ENCODE measurements around the gene SERINC5. TPM values are rescaled to one million over a fixed set of nuclear protein-coding genes. Genes with fewer than 3 reads are reported as not detected.

The SERINC5 gene
- total RNA-seq, 1 experiment from 2014 or later: 52.3 TPM

- H3K9me3 Mint-ChIP-seq: no peaks in the 10 kb centered on the region
Measured at GRCh38 chr5:80078921-80079320, 176.9 kb downstream of the SERINC5 start.

More at GRCh38 chr5:80078921-80079320, 176.9 kb downstream of the SERINC5 start:
- H3K27me3 Mint-ChIP-seq (ENCODE audit: low read depth): no peaks in the 10 kb centered on the region; the same call in 1 of the 2 replicates
- Histone ChIP-seq H3K27ac (ENCODE audit: insufficient read length, low read depth, low read length) (no peak overlapping the region), H4K20me1 (ENCODE audit: control insufficient read depth, insufficient read depth, insufficient read length) (no peaks in the 10 kb centered on the region), H2BK120ac (ENCODE audit: low read depth, low read length, poor library complexity, severe bottlenecking) (no peak overlapping the region), H2AK5ac (ENCODE audit: insufficient read length, low read length) (no peak overlapping the region), H2BK15ac (ENCODE audit: low read depth, low read length) (no peak overlapping the region), H3K9me3 (ENCODE audit: control insufficient read depth, low read depth, low read length) (no peaks in the 10 kb centered on the region), H4K8ac (replicated peaks; ENCODE audit: insufficient read length, low read depth, low read length) (no peak overlapping the region), H3T11ph (ENCODE audit: low read length) (no peak overlapping the region), H4K5ac (ENCODE audit: insufficient read length, low read depth, low read length) (no peak overlapping the region), H2BK12ac (ENCODE audit: insufficient read length, low read depth, low read length) (no peak overlapping the region), H2BK20ac (ENCODE audit: low read depth, low read length, poor library complexity, severe bottlenecking) (no peak overlapping the region), H4K91ac (ENCODE audit: insufficient read length, low read depth, low read length) (no peak overlapping the region), H3K56ac (ENCODE audit: insufficient read length, low read depth, low read length) (no peak overlapping the region), H3K4me2 (ENCODE audit: insufficient read depth, insufficient read length, low read length) (no peak overlapping the region), H2AFZ (ENCODE audit: low read length) (no peak overlapping the region), H3K4ac (ENCODE audit: low read depth, low read length) (no peak overlapping the region), H3K4me1 (ENCODE audit: insufficient read depth, low read length) (no peaks in the 10 kb centered on the region), H3K14ac (ENCODE audit: insufficient read depth, low read length) (no peak overlapping the region), H3K79me1 (ENCODE audit: insufficient read depth, low read depth, low read length, poor library complexity, severe bottlenecking) (no peaks in the 10 kb centered on the region), H3K27me3 (ENCODE audit: insufficient read depth, low read length) (no peaks in the 10 kb centered on the region), H3K9ac (ENCODE audit: extremely low read depth, insufficient read length, low read length) (no peak overlapping the region), H2BK5ac (ENCODE audit: insufficient read length, low read length) (no peak overlapping the region), H3K18ac (ENCODE audit: insufficient read length, low read depth, low read length) (no peak overlapping the region), H3K23me2 (ENCODE audit: insufficient read length, low read depth, low read length, poor library complexity, severe bottlenecking) (no peaks in the 10 kb centered on the region), H3K79me2 (ENCODE audit: insufficient read depth, low read length) (no peaks in the 10 kb centered on the region), H3K23ac (ENCODE audit: insufficient read length, low read depth, low read length) (no peak overlapping the region)
- peaks cover 1 to 13% (median 5%) of the 10 kb centered on the region in 3 experiments; a peak in 3 of 7 replicates for H3K36me3 Mint-ChIP-seq (ENCODE audit: insufficient read depth in 1 of 3, low read depth in 3 of 3)
- no peak overlapping the region for H3K27ac Mint-ChIP-seq
- no peak for TF ChIP-seq CTCF (conservative IDR thresholded peaks at IDR 0.05)
- no peak overlapping the region for H3K4me3 Mint-ChIP-seq
- no CpG with 5 or more reads among the region's 4 CpGs for WGBS (ENCODE audit: extremely low coverage, insufficient read length, low lambda C conversion rate)
- H3K4me1 Mint-ChIP-seq: peaks cover 13 to 14% of the 10 kb centered on the region in 2 experiments
- DNase-seq: no peak

All from H9 (cell line).